HG03196 (cell line): ENCODE results near the gene CEP112.
"Not testable (repeated sequence)": the region's sequence is repeated elsewhere in the genome, so short reads cannot be mapped to it uniquely, and the experiment has no call there.

ENCODE experiments used
- ATAC-seq: cut with Tn5 transposase; IDR thresholded peaks from one replicate; pipeline ENCODE4 v1.9.1; 2021; ENCODE audit not compliant: unreplicated experiment

CEP112 gene

GRCh38 chr17:65841089-65841488, 350.8 kb downstream of the CEP112 start:
- ATAC-seq = no peak

- ATAC-seq = not testable (repeated sequence)
Measured at GRCh38 chr17:65837232-65837631, 354.7 kb downstream of the CEP112 start.

GRCh38 chr17:65833214-65833613, 358.7 kb downstream of the CEP112 start:
- ATAC-seq = no peak

- no peak for ATAC-seq
Measured at GRCh38 chr17:65830356-65830755, 361.6 kb downstream of the CEP112 start.

- not testable (repeated sequence) for ATAC-seq
Measured at GRCh38 chr17:65826577-65826976, 365.4 kb downstream of the CEP112 start.

GRCh38 chr17:65824901-65825300, 367.0 kb downstream of the CEP112 start:
- ATAC-seq = no peak

GRCh38 chr17:65823713-65824112, 368.2 kb downstream of the CEP112 start:
- ATAC-seq = no peak

GRCh38 chr17:65820811-65821210, 371.1 kb downstream of the CEP112 start:
- ATAC-seq = no peak

- ATAC-seq = no peak
Measured at GRCh38 chr17:65820306-65820705, 371.6 kb downstream of the CEP112 start.

- no peak for ATAC-seq
Measured at GRCh38 chr17:65819810-65820209, 372.1 kb downstream of the CEP112 start.

- no peak for ATAC-seq
Measured at GRCh38 chr17:65817951-65818350, 374.0 kb downstream of the CEP112 start.

GRCh38 chr17:65814418-65814817, 377.5 kb downstream of the CEP112 start:
- ATAC-seq = no peak

GRCh38 chr17:65813306-65813705, 378.6 kb downstream of the CEP112 start:
- ATAC-seq = no peak

GRCh38 chr17:65811043-65811442, 380.9 kb downstream of the CEP112 start:
- ATAC-seq = no peak

- no peak for ATAC-seq
Measured at GRCh38 chr17:65809366-65809765, 382.6 kb downstream of the CEP112 start.

GRCh38 chr17:65808566-65808965, 383.4 kb downstream of the CEP112 start:
- ATAC-seq = not testable (repeated sequence)

GRCh38 chr17:65807361-65807760, 384.6 kb downstream of the CEP112 start:
- ATAC-seq = no peak

- no peak for ATAC-seq
Measured at GRCh38 chr17:65801513-65801912, 390.4 kb downstream of the CEP112 start.

GRCh38 chr17:65800655-65801054, 391.3 kb downstream of the CEP112 start:
- no peak for ATAC-seq

- no peak for ATAC-seq
Measured at GRCh38 chr17:65799869-65800268, 392.1 kb downstream of the CEP112 start.

GRCh38 chr17:65799454-65799853, 392.5 kb downstream of the CEP112 start:
- no peak for ATAC-seq

- ATAC-seq = no peak
Measured at GRCh38 chr17:65797809-65798208, 394.1 kb downstream of the CEP112 start.

- no peak for ATAC-seq
Measured at GRCh38 chr17:65797101-65797500, 394.8 kb downstream of the CEP112 start.

GRCh38 chr17:65794572-65794971, 397.4 kb downstream of the CEP112 start:
- no peak for ATAC-seq
